HepG2 (cell line): Measurements from ENCODE around the gene EIF1. TPM values are rescaled to one million over a fixed set of nuclear protein-coding genes. Genes with fewer than 3 reads are reported as not detected.

ENCODE experiments used
- ASH2L ChIP-seq: fragments of 300-600, 200-600 bp; sonication (generic); IDR thresholded peaks from 2 replicates; pipeline ENCODE4 v1.7.0; 2017; ENCODE audit warnings: low read depth, mild to moderate bottlenecking, moderate library complexity, mixed read lengths, low read length; ENCODE audit not compliant: insufficient read length
- ATF1 ChIP-seq: IDR thresholded peaks from 2 replicates; pipeline ENCODE4 v1.6.1; 2016; ENCODE audit warnings: mild to moderate bottlenecking, control low read depth
- FOXM1 ChIP-seq: sonication (generic); formaldehyde crosslinking; IDR thresholded peaks from 2 replicates; pipeline ENCODE4 v1.5.0; 2020; ENCODE audit warnings: missing genetic modification reagents
- KDM5A ChIP-seq: fragments of 200-600 bp; sonication (generic); IDR thresholded peaks from 2 replicates; pipeline ENCODE4 v1.7.0; 2018; ENCODE audit warnings: antibody characterized with exemption, mild to moderate bottlenecking, low read length, borderline replicate concordance
- NR2F1 ChIP-seq, 2 experiments: fragments of 450-650 bp in 1 of 2; formaldehyde crosslinking in 1 of 2; IDR thresholded peaks; 2 replicates each; pipeline versions ENCODE4 v1.5.0 to v1.6.1; 2016 to 2020; ENCODE audit warnings: mild to moderate bottlenecking in 1 of 2, missing compliant biosample characterization in 1 of 2, missing genetic modification reagents in 1 of 2, moderate library complexity in 1 of 2
- SMARCC2 ChIP-seq: fragments of 450-650 bp; IDR thresholded peaks from 2 replicates; pipeline ENCODE4 v1.6.1; 2017; ENCODE audit warnings: antibody characterized with exemption, mild to moderate bottlenecking
- ZIK1 ChIP-seq: sonication (generic); formaldehyde crosslinking; IDR thresholded peaks from 2 replicates; pipeline ENCODE4 v1.5.0; 2020; ENCODE audit warnings: mild to moderate bottlenecking, low read depth, missing genetic modification reagents, borderline replicate concordance
- ZNF138 ChIP-seq: sonication (generic); formaldehyde crosslinking; IDR thresholded peaks from 2 replicates; pipeline ENCODE4 v1.5.0; 2020; ENCODE audit warnings: mild to moderate bottlenecking, low read depth, missing genetic modification reagents
- ZSCAN25 ChIP-seq: sonication (generic); formaldehyde crosslinking; IDR thresholded peaks from 2 replicates; pipeline ENCODE4 v1.8.0; 2022; ENCODE audit warnings: mild to moderate bottlenecking, missing genetic modification reagents
- polyA plus RNA-seq, 8 experiments: library from polyadenylated mRNA; depleted of rRNA in 3 of 8; stranded (reverse) in 7 of 8; unstranded in 1 of 8; fragments of >200 nt; fragmentation: Illumina TruSeq in 4 of 8; extraction: Trizol in 4 of 8; gene quantifications; 2 replicates each; pipeline versions ENCODE4 v1.2.1 to v1.2.3, GENCODE V29; 2011 to 2016; ENCODE audit warnings: low read depth in 4 of 8, missing spikeins in 1 of 8, mixed read lengths in 1 of 8; ENCODE audit not compliant: insufficient read depth in 1 of 8
- total RNA-seq, 5 experiments: library from RNA; depleted of rRNA; stranded (reverse); fragments of >200 nt; fragmentation: Illumina TruSeq; extraction: Trizol; gene quantifications; 2 replicates each; pipeline ENCODE4 v1.2.3, GENCODE V29; 2016; ENCODE audit warnings: low read depth in 1 of 5
- TF ChIP-seq, protein P1 (sequence below): sonication (generic); formaldehyde crosslinking; IDR thresholded peaks from 2 replicates; pipeline ENCODE4 v1.9.0; 2021; ENCODE audit warnings: mild to moderate bottlenecking, missing genetic modification reagents
- TF ChIP-seq, protein P2 (sequence below): sonication (generic); formaldehyde crosslinking; IDR thresholded peaks from 2 replicates; pipeline ENCODE4 v1.5.0; 2020; ENCODE audit warnings: missing genetic modification reagents, mild to moderate bottlenecking, borderline replicate concordance
- TF ChIP-seq, protein P3 (sequence below): sonication (generic); formaldehyde crosslinking; conservative IDR thresholded peaks from 2 replicates; pipeline ENCODE4 v1.4.0; 2020; ENCODE audit warnings: mild to moderate bottlenecking, missing genetic modification reagents, moderate library complexity
- TF ChIP-seq, protein P4 (sequence below): sonication (generic); formaldehyde crosslinking; IDR thresholded peaks from 2 replicates; pipeline ENCODE4 v1.8.1; 2022; ENCODE audit warnings: low read depth, mild to moderate bottlenecking, missing genetic modification reagents

Gene EIF1
- total and polyA plus RNA-seq, 2 of the 13 experiments (the other 11 are each of a cell fraction or from before 2014, with no cell fraction given) = 147 to 517 TPM

DNA sequence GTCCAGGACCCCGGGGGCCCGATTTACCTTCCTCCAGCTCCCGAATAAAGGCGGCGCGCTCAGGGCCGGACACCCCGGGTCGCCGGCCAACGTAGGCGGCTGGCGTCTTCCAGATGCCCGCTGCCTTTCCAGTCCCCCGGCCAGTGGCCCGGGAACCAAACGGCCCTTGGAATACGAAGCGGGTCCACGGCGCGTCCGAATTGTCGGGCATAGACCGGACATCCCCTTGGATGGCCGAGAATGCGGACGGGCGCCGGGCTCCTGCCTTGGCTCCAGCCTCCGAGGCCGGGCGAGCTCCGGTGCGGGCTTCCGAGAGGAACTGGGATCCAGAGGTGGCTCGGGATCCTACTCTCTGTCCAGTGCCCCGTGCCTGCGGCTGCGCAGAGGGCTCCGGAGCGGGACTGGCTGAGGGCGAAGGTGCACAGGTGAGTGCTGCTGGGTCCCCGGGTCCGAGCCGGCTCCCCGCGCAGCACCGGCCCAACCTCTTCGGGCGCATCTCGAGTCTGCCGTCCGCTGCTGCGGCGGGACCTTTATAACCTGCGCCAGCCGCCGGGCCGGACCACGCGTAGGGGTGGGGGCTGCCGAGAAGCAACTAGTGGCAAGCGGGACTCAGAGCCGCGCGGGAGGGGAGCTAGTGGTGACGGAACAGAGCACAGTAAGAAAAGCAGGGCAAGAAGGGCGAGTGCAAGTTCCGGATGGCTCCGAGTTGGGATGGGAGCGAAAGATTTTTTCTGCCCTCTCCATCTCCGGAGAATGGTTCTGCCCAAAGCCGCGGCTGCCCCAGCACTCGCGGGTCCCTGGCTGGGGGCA lies 45.7 kb downstream of the EIF1 start, which contains the start of gene HAP1 (continued):
- TF ChIP-seq, protein P1, sequence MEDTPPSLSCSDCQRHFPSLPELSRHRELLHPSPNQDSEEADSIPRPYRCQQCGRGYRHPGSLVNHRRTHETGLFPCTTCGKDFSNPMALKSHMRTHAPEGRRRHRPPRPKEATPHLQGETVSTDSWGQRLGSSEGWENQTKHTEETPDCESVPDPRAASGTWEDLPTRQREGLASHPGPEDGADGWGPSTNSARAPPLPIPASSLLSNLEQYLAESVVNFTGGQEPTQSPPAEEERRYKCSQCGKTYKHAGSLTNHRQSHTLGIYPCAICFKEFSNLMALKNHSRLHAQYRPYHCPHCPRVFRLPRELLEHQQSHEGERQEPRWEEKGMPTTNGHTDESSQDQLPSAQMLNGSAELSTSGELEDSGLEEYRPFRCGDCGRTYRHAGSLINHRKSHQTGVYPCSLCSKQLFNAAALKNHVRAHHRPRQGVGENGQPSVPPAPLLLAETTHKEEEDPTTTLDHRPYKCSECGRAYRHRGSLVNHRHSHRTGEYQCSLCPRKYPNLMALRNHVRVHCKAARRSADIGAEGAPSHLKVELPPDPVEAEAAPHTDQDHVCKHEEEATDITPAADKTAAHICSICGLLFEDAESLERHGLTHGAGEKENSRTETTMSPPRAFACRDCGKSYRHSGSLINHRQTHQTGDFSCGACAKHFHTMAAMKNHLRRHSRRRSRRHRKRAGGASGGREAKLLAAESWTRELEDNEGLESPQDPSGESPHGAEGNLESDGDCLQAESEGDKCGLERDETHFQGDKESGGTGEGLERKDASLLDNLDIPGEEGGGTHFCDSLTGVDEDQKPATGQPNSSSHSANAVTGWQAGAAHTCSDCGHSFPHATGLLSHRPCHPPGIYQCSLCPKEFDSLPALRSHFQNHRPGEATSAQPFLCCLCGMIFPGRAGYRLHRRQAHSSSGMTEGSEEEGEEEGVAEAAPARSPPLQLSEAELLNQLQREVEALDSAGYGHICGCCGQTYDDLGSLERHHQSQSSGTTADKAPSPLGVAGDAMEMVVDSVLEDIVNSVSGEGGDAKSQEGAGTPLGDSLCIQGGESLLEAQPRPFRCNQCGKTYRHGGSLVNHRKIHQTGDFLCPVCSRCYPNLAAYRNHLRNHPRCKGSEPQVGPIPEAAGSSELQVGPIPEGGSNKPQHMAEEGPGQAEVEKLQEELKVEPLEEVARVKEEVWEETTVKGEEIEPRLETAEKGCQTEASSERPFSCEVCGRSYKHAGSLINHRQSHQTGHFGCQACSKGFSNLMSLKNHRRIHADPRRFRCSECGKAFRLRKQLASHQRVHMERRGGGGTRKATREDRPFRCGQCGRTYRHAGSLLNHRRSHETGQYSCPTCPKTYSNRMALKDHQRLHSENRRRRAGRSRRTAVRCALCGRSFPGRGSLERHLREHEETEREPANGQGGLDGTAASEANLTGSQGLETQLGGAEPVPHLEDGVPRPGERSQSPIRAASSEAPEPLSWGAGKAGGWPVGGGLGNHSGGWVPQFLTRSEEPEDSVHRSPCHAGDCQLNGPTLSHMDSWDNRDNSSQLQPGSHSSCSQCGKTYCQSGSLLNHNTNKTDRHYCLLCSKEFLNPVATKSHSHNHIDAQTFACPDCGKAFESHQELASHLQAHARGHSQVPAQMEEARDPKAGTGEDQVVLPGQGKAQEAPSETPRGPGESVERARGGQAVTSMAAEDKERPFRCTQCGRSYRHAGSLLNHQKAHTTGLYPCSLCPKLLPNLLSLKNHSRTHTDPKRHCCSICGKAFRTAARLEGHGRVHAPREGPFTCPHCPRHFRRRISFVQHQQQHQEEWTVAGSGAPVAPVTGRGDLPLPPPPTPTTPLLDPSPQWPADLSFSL = 0 out of 2 replicates have a peak, but pooled peaks have one; percentile 51
- TF ChIP-seq ATF1 (CRISPR knock-in tag) (no peak), SMARCC2 (no peak), ZIK1 (CRISPR knock-in tag) (no peak), NR2F1 (CRISPR knock-in tag; IDR thresholded peaks at IDR 0.05) (no peak), ZNF138 (CRISPR knock-in tag) (no peak), ASH2L (no peak), FOXM1 (CRISPR knock-in tag) (no peak), ZSCAN25 (peak; percentile 32; the same call in 1 of the 2 replicates), KDM5A (no peak)
- TF ChIP-seq, protein P2, sequence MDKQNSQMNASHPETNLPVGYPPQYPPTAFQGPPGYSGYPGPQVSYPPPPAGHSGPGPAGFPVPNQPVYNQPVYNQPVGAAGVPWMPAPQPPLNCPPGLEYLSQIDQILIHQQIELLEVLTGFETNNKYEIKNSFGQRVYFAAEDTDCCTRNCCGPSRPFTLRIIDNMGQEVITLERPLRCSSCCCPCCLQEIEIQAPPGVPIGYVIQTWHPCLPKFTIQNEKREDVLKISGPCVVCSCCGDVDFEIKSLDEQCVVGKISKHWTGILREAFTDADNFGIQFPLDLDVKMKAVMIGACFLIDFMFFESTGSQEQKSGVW (CRISPR knock-in tag) = no peak
- TF ChIP-seq, protein P3, sequence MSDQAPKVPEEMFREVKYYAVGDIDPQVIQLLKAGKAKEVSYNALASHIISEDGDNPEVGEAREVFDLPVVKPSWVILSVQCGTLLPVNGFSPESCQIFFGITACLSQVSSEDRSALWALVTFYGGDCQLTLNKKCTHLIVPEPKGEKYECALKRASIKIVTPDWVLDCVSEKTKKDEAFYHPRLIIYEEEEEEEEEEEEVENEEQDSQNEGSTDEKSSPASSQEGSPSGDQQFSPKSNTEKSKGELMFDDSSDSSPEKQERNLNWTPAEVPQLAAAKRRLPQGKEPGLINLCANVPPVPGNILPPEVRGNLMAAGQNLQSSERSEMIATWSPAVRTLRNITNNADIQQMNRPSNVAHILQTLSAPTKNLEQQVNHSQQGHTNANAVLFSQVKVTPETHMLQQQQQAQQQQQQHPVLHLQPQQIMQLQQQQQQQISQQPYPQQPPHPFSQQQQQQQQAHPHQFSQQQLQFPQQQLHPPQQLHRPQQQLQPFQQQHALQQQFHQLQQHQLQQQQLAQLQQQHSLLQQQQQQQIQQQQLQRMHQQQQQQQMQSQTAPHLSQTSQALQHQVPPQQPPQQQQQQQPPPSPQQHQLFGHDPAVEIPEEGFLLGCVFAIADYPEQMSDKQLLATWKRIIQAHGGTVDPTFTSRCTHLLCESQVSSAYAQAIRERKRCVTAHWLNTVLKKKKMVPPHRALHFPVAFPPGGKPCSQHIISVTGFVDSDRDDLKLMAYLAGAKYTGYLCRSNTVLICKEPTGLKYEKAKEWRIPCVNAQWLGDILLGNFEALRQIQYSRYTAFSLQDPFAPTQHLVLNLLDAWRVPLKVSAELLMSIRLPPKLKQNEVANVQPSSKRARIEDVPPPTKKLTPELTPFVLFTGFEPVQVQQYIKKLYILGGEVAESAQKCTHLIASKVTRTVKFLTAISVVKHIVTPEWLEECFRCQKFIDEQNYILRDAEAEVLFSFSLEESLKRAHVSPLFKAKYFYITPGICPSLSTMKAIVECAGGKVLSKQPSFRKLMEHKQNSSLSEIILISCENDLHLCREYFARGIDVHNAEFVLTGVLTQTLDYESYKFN (CRISPR knock-in tag) = no peak
- TF ChIP-seq, protein P4, sequence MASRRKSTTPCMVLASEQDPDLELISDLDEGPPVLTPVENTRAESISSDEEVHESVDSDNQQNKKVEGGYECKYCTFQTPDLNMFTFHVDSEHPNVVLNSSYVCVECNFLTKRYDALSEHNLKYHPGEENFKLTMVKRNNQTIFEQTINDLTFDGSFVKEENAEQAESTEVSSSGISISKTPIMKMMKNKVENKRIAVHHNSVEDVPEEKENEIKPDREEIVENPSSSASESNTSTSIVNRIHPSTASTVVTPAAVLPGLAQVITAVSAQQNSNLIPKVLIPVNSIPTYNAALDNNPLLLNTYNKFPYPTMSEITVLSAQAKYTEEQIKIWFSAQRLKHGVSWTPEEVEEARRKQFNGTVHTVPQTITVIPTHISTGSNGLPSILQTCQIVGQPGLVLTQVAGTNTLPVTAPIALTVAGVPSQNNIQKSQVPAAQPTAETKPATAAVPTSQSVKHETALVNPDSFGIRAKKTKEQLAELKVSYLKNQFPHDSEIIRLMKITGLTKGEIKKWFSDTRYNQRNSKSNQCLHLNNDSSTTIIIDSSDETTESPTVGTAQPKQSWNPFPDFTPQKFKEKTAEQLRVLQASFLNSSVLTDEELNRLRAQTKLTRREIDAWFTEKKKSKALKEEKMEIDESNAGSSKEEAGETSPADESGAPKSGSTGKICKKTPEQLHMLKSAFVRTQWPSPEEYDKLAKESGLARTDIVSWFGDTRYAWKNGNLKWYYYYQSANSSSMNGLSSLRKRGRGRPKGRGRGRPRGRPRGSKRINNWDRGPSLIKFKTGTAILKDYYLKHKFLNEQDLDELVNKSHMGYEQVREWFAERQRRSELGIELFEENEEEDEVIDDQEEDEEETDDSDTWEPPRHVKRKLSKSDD (CRISPR knock-in tag) = no peak
